Jurkat, Clone E6-1 (cell line): ENCODE results near the gene SPNS2. TPM values are rescaled to one million over a fixed set of nuclear protein-coding genes. Genes with fewer than 3 reads are reported as not detected.

Experiments used
- DNase-seq: peaks from one replicate; pipeline ENCODE4 v3.0.0-alpha.2; 2011; ENCODE audit warnings: low read depth, low spot score
- H3K4me3 ChIP-seq: 2 replicates; pipeline ENCODE4 v1.5.1; 2011; ENCODE audit warnings: mild to moderate bottlenecking, low read length, control low read depth, moderate library complexity
- polyA plus RNA-seq: library from polyadenylated mRNA; unstranded; fragments of >200 nt; gene quantifications from one replicate; pipeline ENCODE4 v1.2.1, GENCODE V29; 2012; ENCODE audit warnings: missing spikeins; ENCODE audit not compliant: insufficient read length, insufficient read depth

The SPNS2 gene, protein sequence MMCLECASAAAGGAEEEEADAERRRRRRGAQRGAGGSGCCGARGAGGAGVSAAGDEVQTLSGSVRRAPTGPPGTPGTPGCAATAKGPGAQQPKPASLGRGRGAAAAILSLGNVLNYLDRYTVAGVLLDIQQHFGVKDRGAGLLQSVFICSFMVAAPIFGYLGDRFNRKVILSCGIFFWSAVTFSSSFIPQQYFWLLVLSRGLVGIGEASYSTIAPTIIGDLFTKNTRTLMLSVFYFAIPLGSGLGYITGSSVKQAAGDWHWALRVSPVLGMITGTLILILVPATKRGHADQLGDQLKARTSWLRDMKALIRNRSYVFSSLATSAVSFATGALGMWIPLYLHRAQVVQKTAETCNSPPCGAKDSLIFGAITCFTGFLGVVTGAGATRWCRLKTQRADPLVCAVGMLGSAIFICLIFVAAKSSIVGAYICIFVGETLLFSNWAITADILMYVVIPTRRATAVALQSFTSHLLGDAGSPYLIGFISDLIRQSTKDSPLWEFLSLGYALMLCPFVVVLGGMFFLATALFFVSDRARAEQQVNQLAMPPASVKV
- 5.2 TPM for polyA plus RNA-seq

DNA sequence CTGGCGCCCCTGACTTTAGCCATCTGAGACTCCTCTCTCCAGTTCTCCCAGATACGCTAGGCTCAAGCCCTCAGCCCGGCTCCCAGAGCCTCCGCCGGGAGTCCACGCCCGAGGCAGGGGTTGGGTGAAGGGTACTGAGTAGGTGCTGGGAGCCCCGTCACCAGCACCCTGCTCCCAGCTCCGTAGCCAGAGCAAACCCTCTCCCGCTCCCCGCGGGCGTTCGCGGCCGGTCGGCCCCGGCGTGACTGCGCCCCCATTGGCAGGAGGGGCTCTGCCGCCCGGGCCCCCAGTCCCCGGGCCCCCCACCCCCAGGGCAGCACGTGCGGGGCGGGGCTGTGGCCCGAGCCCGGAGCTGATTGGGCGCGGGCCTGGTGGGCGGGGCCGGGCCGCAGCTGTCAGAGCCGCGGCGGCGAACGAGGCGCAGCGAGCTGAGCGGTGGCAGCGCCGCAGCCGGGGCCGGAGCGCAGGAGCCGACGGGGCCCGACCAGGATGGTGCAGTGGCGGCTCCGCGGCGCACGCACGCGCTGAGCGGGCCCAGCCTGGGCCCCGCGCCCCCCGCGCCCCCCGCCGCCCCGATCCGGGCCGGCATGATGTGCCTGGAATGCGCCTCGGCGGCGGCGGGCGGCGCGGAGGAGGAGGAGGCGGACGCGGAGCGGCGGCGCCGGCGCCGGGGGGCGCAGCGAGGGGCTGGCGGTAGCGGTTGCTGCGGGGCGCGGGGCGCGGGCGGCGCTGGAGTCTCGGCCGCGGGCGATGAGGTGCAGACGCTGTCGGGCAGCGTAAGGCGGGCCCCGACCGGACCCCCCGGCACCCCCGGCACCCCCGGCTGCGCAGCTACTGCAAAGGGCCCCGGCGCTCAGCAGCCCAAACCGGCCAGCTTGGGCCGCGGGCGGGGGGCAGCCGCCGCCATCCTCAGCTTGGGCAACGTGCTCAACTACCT lies at the start of gene SPNS2:
Gene SPNS2 (plus strand): TSS at position 421 of the 937 bp plus-strand sequence. CDS start 167 bp downstream, at position 588.
- peak; percentile 33 for DNase-seq
- peak within 1 kb of the TSS; percentile 53 for H3K4me3 ChIP-seq

DNA sequence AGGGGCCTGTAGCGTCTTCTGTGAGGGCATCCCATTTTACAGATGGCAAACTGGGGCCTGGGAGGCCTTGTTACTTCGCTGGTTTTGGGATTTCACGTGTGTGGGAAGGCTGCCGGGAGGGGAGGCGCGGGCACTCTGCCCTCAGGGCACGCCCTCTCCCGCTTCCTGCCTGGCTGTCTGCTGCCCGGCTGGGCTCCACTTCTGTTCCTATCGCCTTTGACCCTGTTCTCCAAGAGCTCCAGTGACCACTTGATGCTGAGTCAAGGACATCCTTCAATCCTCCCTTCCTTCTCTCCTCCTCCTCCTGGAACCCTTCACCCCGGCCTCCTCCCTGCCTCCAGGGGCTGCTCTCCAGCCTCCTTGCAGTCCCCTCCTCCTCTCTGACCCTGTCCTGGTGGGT lies 48.9 kb upstream of the SPNS2 start:
- H3K4me3 ChIP-seq = no peak overlapping the region
- DNase-seq = no peak

DNA sequence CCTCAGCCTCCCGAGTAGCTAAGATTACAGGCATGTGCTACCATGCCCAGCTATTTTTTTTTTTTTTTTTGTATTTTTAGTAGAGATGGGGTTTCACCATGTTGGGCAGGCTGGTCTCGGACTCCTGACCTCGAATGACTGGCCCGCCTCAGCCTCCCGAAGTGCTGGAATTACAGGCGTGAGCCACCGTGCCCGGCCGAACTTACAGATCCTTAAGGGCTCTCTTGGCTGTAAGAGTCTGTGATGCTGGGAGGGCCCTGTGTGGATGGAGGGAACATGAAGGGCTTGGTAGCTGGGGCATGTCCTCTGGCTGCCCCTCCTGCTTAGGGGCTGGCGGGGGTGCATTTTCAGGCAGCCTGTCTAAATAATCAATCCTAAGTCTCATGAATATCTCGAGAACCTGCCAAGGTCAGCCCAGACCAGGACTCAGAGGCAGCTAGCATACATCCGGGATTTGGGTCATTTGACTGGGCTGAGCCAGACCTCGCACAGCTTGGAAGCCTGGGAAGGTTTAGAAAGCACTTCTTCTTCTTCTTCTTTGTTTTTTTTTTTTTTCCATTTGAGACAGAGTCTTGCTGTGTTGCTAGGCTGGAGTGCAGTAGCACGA lies 47.9 kb upstream of the SPNS2 start:
- no peak overlapping the region for H3K4me3 ChIP-seq
- DNase-seq = no peak

DNA sequence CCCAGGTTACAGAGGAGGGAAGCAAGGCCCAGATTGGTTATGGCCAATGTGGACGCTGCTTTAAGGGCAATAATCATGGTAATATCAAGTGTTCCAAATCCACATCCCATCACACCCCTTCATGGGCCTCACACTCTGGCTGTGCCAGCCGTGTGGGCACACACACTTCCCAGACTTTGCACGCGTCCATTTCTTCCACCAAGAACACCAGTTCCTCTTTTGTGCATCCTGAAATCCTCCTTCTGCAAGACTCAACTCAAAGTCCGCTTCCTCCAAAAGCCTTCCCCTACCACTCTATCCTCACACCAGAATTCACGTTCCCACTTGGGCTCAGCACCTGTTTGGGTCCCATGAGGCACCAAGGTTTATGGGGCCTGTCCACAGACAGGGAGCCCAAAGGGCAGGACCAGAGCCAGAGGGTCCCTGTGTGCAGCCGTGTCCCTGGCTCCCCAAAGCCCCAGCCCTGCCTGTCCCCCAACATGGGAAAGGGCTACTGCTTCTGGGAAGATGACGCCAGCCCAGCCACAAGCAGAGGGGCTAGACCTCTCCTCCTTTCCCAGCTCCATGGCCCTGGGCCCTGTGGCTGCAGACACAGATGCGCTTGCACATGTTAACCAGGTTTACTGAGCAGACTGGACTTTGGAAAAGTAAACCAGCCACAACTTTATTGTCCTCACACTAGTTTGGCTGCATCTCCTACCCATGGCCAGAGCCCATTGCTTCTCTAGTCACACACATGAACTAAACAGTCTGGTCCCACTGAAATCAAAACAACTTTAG lies 44.7 kb upstream of the SPNS2 start:
- DNase-seq = no peak
- H3K4me3 ChIP-seq = no peak overlapping the region

DNA sequence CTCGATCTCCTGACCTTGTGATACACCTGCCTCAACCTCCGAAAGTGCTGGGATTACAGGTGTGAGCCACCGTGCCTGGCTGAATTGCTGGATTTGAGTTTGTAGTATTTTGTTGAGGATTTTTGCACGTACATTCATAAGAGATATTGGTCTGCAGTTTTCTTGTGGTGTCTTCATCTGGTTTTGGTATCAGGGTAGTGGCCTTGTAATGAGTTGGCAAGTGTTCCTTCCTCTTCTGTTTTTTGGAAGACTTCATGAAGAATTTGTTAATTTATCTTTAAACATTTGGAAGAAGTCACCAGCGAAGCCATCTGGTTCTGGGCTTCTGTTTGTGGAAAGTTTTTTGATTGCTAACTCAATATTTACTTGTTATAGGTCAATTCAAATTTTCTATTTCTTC lies 38.0 kb upstream of the SPNS2 start:
- no peak for DNase-seq
- no peak overlapping the region for H3K4me3 ChIP-seq

DNA sequence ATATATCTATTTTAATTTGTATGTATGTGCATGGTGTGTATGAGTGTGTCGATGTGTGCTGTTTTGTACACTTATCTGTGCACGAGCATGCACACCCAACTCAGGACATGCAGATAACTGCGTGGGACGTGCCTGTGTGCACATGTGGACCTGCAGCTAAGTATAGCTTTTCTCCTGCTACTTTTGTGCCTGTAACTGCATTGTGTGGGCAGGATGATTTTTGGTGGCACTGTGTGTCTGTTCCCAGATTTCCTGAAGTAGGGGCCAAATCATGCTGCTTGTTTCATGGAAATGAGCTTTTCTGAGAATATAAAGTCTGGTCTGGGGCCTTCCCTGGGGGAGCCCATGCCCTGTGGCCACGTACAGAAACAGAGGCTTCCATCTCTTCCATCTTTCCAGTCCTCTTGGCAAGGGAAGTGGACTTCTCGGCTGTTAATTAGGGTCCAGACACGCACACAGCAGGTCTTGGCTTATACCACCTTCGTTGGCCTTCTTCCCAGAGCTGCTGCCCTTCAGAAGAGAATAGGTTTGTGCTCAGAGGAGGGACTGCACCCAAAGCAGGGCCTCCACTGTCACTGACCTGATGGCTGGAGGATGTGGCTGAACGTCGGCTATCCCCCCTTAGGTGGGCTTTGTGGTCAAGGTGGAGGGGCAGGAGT lies 34.7 kb upstream of the SPNS2 start:
- no peak overlapping the region for H3K4me3 ChIP-seq
- DNase-seq = no peak

DNA sequence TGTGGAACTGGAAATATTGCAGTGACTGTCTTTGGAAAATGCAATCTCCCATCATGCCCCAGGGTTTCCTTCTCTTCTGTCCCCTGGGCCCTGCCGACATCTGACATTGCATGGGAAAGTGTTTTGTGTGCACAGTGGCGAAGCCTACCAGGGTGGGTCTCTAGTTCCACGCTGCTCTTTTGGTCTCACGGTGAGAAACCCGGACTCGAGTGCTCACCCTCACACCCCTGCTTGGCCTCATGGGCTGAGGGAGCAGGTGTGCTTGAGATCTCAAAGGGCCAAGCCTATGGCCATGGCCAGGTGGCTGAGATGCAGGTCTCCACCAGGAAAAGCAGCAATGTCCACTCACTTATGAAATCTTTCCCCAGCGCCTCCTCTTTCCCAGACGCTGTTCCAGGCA lies 32.9 kb upstream of the SPNS2 start:
- H3K4me3 ChIP-seq = no peak overlapping the region
- no peak for DNase-seq

DNA sequence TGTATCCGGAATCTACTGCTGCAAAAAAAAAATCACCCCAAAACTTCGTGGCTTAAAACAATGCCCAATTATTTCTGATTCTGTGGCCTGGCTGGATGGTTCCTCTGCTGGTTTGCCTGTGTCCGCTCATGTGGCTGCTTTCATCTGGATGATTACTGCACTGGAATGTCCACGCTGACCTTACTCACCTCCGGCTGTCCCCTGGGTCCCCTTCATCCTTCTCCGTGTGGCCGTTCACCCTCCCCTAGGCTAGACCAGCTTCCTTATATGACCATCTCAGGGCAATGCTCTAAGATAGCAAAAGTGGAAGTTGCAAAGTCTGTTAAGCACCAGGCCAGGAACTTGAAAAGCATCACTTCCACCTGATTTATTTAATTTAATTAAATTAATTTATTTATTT lies 31.4 kb upstream of the SPNS2 start:
- no peak overlapping the region for H3K4me3 ChIP-seq
- DNase-seq = no peak

DNA sequence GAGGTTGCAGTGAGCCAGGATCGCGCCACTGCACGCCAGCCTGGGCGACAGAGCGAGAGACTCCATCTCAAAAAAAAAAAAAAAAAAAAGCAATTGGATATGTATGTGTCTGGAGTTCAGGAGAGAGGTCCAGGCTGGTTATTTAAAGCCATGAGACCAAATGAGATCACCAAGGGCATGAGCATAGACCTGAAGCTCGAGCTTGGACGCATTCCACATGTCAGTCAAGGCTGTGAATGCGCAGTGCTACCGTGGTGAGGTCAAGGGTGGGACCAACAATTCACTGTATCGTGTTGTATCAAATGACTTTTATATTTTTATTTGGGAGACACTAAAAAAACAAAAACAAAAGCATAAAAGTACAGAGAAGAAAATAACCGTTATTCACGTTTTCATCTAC lies 29.1 kb upstream of the SPNS2 start:
- DNase-seq = no peak
- no peak overlapping the region for H3K4me3 ChIP-seq

DNA sequence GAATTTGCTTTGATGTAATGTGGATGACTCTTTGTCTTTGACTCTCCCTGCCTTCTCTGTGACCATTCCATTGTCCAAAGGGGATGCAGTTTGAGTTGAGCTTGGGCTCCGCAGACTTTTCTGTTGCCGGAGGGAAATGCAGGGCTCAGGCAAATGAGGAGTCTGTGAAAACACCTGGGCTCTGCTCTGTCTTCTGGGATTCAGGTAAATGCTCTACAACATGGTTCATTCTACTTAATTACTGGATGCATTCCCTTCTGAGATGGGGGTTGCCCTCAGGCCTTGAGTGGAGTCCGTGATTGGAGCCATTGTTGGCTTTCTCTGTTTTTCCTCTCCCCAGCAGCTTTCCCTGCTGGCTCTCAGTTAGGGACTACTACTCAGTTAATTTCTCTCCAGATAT lies 26.4 kb upstream of the SPNS2 start:
- no peak overlapping the region for H3K4me3 ChIP-seq
- no peak for DNase-seq

DNA sequence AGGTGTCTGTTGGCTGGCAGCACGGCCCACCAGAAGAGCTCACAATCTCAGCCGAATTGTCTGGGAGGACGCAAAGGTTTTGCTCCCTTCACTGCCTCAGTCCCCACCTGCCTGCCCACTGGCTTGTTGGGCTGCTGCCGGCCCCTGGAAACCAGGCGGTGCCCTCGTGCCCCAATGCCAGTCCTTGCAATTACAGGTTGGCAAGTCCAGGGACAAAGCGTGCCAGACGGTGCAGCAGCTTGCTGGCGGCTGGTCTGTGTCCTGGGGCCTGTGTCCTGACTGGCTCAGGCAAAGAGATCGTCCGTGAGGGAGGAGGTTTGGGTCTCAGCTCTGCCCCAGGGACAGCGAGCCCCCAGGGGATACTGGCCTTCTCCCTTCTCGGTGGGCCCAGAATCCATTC lies 24.6 kb upstream of the SPNS2 start:
- DNase-seq = no peak
- no peak overlapping the region for H3K4me3 ChIP-seq

DNA sequence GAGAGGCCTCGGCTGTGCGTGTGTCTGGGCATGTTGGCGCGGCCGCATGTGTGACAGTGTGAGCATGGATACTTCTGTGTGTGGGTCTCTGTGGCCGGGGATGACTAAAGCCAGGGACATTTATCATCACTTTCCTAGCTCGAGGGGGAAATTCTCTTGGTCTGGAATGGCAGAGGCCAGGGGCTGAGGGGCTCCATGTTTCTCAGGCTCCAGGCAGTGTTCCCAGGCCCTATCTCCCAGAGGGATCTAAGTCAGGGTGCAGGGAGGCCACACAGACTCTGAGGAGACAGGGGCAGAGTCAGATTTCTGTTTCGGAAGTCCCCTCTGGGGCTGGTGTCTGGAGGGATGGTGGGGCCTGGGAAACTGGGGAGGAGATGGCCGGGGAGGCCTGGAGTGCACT lies 23.7 kb upstream of the SPNS2 start:
- DNase-seq = no peak
- H3K4me3 ChIP-seq = no peak overlapping the region

DNA sequence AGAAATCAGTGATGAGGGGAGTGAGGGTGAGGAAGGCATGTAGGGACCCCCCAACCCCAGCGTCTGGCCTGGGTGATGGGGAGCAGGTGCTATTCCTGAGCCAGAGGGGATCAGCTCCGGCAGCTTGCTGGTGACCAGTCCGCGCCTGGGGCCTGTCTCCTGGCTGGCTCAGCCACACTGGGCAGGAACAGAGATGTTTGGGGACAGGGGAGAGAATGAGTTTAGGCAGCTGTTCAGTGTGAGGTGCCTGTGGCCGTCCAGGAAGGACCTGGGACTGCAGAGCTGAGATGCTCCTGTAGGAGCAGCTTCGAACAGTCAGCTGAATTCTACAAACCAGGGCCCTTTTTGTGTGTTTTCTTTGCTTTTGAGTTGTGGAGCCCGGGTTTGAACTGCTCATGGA lies 23.2 kb upstream of the SPNS2 start:
- DNase-seq = no peak
- no peak overlapping the region for H3K4me3 ChIP-seq

DNA sequence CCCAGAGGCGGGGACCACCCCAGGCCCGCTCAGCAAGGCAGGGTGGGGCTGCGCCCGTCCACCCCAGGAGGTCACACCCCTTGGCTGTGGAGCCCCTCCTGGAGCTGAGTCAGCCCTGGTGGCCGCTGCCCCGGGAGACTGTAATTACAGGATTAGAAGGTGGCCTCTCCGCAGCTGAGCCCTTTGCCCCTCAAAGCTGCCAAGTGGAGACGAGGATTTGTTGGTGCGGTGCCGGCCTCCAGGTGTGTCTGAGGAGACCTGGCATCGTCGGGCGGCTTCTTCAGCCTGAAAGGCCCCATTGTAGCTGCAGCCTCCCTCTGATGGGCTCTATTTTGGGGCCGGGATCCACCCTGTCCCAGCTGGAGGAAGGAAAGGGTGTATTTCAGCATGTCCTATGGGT lies 22.7 kb upstream of the SPNS2 start:
- no peak for DNase-seq
- H3K4me3 ChIP-seq = no peak overlapping the region

DNA sequence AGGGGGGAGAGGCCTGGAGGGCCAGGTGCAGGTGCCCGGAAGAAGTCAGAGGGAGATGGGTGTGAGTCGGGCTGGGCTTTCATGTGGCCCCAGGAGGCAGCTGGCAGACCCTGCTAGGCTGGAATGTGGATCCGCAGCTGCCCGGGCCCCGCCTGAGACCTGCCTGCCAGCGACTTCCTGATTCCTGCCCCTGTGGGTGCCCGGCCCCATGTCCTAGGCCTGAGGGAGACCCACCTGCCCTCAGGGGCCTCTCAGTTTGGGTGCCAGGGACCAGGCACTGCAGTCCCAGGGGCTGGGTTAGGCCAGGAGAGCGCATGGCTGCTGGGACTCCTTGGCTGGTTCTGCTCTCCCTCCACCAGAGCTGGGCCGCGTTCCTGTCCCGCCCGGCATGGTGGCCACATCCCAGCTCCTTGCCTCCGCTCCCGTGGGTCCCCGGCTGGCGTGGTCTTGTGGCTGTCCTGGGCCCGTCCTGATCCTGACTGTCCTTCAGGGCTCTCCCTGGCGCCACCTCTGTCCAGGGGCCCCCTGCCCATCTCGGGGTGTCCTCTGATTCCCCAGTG lies 22.1 kb upstream of the SPNS2 start:
- peak; percentile 30 for DNase-seq
- no peak overlapping the region for H3K4me3 ChIP-seq

DNA sequence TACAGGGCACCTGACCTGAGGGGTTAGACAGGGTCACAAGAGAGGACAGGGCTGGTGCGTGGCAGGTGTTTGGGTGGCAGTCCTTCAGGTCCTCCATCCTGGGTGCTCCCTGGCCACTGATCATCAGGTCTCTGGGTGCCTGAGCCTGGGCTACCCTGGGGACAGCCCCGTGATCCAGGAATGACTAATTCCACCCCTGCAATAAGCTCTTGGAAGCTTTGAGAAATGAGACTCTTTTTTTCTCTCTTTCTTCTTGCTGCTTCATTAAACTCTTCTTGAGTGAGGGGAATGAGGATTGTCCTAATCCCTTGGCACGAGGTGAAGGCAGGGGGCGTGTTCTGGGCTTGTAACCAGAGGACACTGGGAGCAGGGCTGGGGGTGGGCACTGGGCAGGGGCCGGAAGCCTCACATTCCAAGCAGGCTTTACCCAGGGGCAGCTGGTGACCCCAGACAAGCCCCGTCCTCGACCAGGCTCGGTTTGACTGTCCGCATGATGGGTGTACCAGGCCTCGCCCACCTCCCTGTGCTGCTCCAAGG lies 21.4 kb upstream of the SPNS2 start:
- DNase-seq = no peak
- H3K4me3 ChIP-seq = no peak overlapping the region

DNA sequence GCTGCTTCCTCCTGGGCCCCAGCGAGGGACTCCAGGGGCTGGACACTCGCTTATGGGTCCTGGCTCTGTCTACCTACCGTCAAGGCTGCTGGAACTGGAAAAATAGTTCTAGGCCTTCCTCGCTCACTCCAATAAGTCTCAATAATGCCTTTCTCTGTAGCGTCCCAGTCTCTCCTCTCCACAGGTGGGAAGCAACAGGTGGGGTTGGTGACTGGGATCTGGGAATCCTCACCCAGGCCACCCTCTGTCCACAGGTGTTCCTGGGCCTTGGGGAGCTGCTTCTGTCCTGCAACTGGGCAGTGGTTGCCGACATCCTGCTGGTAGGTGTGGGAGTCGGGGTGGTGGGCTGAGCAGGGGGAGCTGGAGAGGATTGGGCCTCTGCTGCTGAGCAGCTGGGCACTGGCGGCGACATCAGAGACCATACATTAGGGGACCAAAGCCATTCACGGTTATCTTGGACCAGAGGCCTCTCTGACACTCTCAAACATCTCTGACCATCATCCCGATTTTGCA lies 20.3 kb upstream of the SPNS2 start:
- no peak for DNase-seq
- H3K4me3 ChIP-seq = no peak overlapping the region
